Osteocyte (in vitro differentiated cells): Measurements from ENCODE around the gene HSPA1L. TPM values are rescaled to one million over a fixed set of nuclear protein-coding genes. Genes with fewer than 3 reads are reported as not detected.
"Not testable (repeated sequence)": the region's sequence is repeated elsewhere in the genome, so short reads cannot be mapped to it uniquely, and the experiment has no call there.

Experiments used
- DNase-seq: peaks from one replicate; pipeline ENCODE4 v3.0.0; 2021; ENCODE audit warnings: mixed read lengths; ENCODE audit not compliant: unreplicated experiment; ENCODE audit errors: extremely low spot score
- H3K27ac Mint-ChIP-seq: one replicate; pipeline ENCODE4 v1.8.0; 2021; ENCODE audit warnings: mild to moderate bottlenecking, mixed read lengths; ENCODE audit not compliant: unreplicated experiment
- H3K27me3 Mint-ChIP-seq: one replicate; pipeline ENCODE4 v1.8.0; 2021; ENCODE audit warnings: mixed read lengths; ENCODE audit not compliant: unreplicated experiment
- H3K36me3 Mint-ChIP-seq: one replicate; pipeline ENCODE4 v1.8.0; 2021; ENCODE audit warnings: mixed read lengths; ENCODE audit not compliant: unreplicated experiment
- H3K4me1 Mint-ChIP-seq: one replicate; pipeline ENCODE4 v1.8.0; 2021; ENCODE audit warnings: mixed read lengths; ENCODE audit not compliant: unreplicated experiment
- H3K4me3 Mint-ChIP-seq: one replicate; pipeline ENCODE4 v1.8.0; 2021; ENCODE audit warnings: mild to moderate bottlenecking, moderate library complexity, mixed read lengths; ENCODE audit not compliant: unreplicated experiment
- H3K9me3 Mint-ChIP-seq: one replicate; pipeline ENCODE4 v1.8.0; 2021; ENCODE audit warnings: mixed read lengths; ENCODE audit not compliant: unreplicated experiment
- CTCF ChIP-seq: fragments of 200-600 bp; sonication (generic); IDR thresholded peaks from 2 replicates; pipeline ENCODE4 v1.5.0; 2021; ENCODE audit warnings: antibody characterized with exemption, mild to moderate bottlenecking, moderate library complexity
- long read RNA-seq: library from polyadenylated mRNA; unstranded; transcript quantifications from one replicate; pipeline ENCODE4 v2.0.0, GENCODE V29; 2021
- total RNA-seq: library from RNA; stranded (reverse); gene quantifications from 2 replicates; pipeline ENCODE4 v1.2.1, GENCODE V29; 2021

The HSPA1L gene
- 1.1 and 1.7 TPM in 2 replicates for total RNA-seq
- long read RNA-seq, partial matches to known transcripts, result 2 of 10 reads
- long read RNA-seq, other reads (novel, unspliced or antisense), result 7 of 10 reads

- Mint-ChIP-seq H3K27me3 (no peaks in the 10 kb centered on the region), H3K27ac (peak within 1 kb of the TSS; percentile 94), H3K9me3 (no peaks in the 10 kb centered on the region), H3K4me3 (peak within 1 kb of the TSS; percentile 80), H3K4me1 (peaks cover 15% of the 10 kb centered on the region), H3K36me3 (no peaks in the 10 kb centered on the region)
- peak; percentile 94 for DNase-seq
- no peak for TF ChIP-seq CTCF
Measured at GRCh38 chr6:31815025-31815838, at the start of gene HSPA1L, which contains the start of gene HSPA1A. Gene HSPA1L, minus strand, starts transcription at chr6:31815283. Its CDS starts 3,311 bp downstream, at chr6:31811972. Gene HSPA1A, plus strand, starts transcription at chr6:31815543. Its CDS starts 214 bp downstream, at chr6:31815757.

- H3K36me3 Mint-ChIP-seq, result peaks cover 10% of the 10 kb centered on the region
- no peak overlapping the region for H3K4me3 Mint-ChIP-seq
- H3K27ac Mint-ChIP-seq, result no peak overlapping the region
- H3K9me3 Mint-ChIP-seq, result no peaks in the 10 kb centered on the region
- H3K4me1 Mint-ChIP-seq, result peaks cover 19% of the 10 kb centered on the region
- no peak for DNase-seq
- TF ChIP-seq CTCF, result no peak
- no peaks in the 10 kb centered on the region for H3K27me3 Mint-ChIP-seq
Measured at GRCh38 chr6:31864818-31865204, 49.7 kb upstream of the HSPA1L start.

- not testable (repeated sequence) for H3K27me3 Mint-ChIP-seq
- peak overlapping the region; percentile 97 for H3K27ac Mint-ChIP-seq
Measured at GRCh38 chr6:31864123-31864562, 49.1 kb upstream of the HSPA1L start.

GRCh38 chr6:31862344-31863235 is 47.5 kb upstream of the HSPA1L start, which contains the start of gene NEU1:
Gene NEU1, minus strand, starts transcription at chr6:31862821. Its CDS starts 45 bp downstream, at chr6:31862776.
- H3K4me1 Mint-ChIP-seq, result peaks cover 19% of the 10 kb centered on the region

More at GRCh38 chr6:31864123-31864562, 49.1 kb upstream of the HSPA1L start:
- H3K36me3 Mint-ChIP-seq, result peaks cover 15% of the 10 kb centered on the region
- peak overlapping the region; percentile 97 for H3K4me3 Mint-ChIP-seq
- H3K9me3 Mint-ChIP-seq, DNase-seq: not testable (repeated sequence)
- H3K4me1 Mint-ChIP-seq, result peaks cover 19% of the 10 kb centered on the region

More at GRCh38 chr6:31862344-31863235, 47.5 kb upstream of the HSPA1L start, which contains the start of gene NEU1:
- Mint-ChIP-seq H3K27ac (peak within 1 kb of the TSS; percentile 97), H3K27me3 (no peaks in the 10 kb centered on the region), H3K4me3 (peak within 1 kb of the TSS; percentile 97), H3K9me3 (no peaks in the 10 kb centered on the region), H3K36me3 (peaks cover 24% of the 10 kb centered on the region)
- DNase-seq, result peak; percentile 100
- no peak for TF ChIP-seq CTCF
